ENCODE results near the gene CCDC88C. TPM values are rescaled to one million over a fixed set of nuclear protein-coding genes. Genes with fewer than 3 reads are reported as not detected.

CCDC88C gene
- total RNA-seq, 2 experiments from 2014 or later, result 73.0 to 74.7 TPM

DNA sequence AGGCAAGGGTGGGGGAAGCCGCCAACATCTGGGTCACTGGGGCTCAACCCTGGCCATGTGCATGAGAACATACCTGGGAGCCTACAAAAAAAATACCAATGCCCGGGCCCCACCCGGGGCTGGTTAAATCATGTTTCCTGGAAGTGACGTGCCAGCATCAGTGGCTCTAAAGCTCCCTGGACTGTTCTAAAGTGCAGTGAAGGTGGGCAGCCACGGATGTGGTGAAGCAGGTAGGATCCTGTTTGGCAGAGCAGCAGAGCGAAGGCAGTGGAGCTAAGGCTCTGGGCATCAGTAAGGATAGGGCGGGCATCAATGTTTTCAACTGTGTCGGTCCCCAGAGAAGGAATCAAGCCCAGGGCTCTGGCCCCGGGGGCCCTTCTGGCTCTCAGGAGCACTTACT is 172.6 kb downstream of the CCDC88C start:
- Mint-ChIP-seq H3K4me3 (peak overlapping the region; percentile 73), H3K9me3 (peaks cover 5% of the 10 kb centered on the region), H3K27ac (peak overlapping the region; percentile 84), H3K27me3 (no peaks in the 10 kb centered on the region), H3K4me1 (ENCODE audit: low read depth) (peaks cover 93% of the 10 kb centered on the region), H3K36me3 (peaks cover 22% of the 10 kb centered on the region)
- ChIA-PET POLR2A (interaction anchor here (0.8 to 8.4 kb wide), 11 partner anchors 7 to 275 kb away, joined by 3 to 325 read pairs (median 8); partner anchors contain the start of gene DGLUCY), CTCF (interaction anchor here (0.9 to 6.9 kb wide), 4 partner anchors 17 to 67 kb away, joined by 3 to 71 read pairs (median 21); no protein-coding TSS in a partner anchor)
- intact Hi-C loops (cut with micrococcal nuclease), result loop anchor here (5.0 kb wide), 4 partner anchors 183 to 627 kb away; partner anchors contain the start of genes PPP4R3A and RPS6KA5
- peak; percentile 89 for DNase-seq

DNA sequence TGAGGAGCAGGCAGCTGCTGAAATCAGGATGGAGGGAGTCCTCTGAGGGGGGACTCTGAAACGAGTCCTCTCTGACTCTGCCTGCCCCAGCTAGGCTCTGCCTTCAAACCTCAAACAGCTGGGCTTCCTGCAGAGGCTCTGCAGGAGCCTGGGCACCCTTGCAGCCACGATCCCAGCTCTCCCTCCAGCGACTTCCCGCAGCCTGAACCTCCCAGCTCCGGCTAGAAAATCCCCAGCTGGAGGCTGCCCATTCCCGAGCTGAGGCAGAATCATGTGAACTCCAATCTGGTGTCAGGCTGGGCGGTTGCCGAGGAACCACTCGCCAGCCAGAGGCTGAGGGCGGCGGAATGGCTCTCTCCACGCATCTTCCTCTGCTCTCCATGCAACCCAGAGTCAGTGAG is 173.1 kb downstream of the CCDC88C start, which contains the start of gene GPR68:
Gene GPR68 (minus strand): TSS at position 204 of the 401 bp plus-strand sequence. CDS start 9,654 bp downstream, outside the sequence.
- peaks cover 25% of the 10 kb centered on the region for H3K36me3 Mint-ChIP-seq
- H3K9me3 Mint-ChIP-seq, result peaks cover 5% of the 10 kb centered on the region
- H3K27me3 Mint-ChIP-seq, result no peaks in the 10 kb centered on the region
- DNase-seq, result peak; percentile 51
- H3K4me3 Mint-ChIP-seq, result peak within 1 kb of the TSS; percentile 73
- intact Hi-C loops (cut with micrococcal nuclease), result loop anchor here (5.0 kb wide), 1 partner anchor 128 kb away; no protein-coding TSS in a partner anchor
- POLR2A ChIA-PET, result interaction anchor here (0.5 to 8.4 kb wide), 15 partner anchors 8 to 861 kb away, joined by 3 to 325 read pairs (median 4); partner anchors contain the start of gene DGLUCY
- CTCF ChIA-PET, result interaction anchor here (0.7 to 6.9 kb wide), 8 partner anchors 8 to 174 kb away, joined by 3 to 71 read pairs (median 4); no protein-coding TSS in a partner anchor
- H3K27ac Mint-ChIP-seq, result peak within 1 kb of the TSS; percentile 84
- peaks cover 93% of the 10 kb centered on the region for H3K4me1 Mint-ChIP-seq (ENCODE audit: low read depth)

DNA sequence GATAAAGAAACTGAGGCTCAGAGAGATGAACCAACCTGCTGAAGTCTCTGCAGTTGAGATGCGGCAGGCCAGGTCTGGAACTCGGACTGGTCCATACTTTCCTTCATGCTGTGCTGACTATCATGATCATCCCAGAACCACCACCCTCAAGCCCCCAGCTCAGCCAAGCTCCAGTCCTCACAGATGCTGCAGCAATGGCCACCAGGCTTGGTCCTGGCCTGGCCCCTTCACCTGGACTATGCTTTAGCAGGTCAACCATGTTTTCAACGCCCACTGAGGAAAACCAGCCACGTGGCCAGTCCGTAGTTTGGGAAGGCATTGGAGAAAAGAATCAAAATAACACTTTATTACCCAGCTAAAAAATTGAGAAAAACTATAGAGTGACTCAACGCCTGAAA is 174.5 kb downstream of the CCDC88C start:
- peak overlapping the region; percentile 84 for H3K27ac Mint-ChIP-seq
- ChIA-PET CTCF (interaction anchor here (0.7 to 6.9 kb wide), 13 partner anchors 9 to 274 kb away, joined by 3 to 71 read pairs (median 4); partner anchors contain the start of gene RPS6KA5), POLR2A (interaction anchor here (0.7 to 8.4 kb wide), 18 partner anchors 9 to 273 kb away, joined by 3 to 325 read pairs (median 4); partner anchors contain the start of gene DGLUCY)
- H3K27me3 Mint-ChIP-seq, result no peaks in the 10 kb centered on the region
- DNase-seq, result no peak
- H3K36me3 Mint-ChIP-seq, result peaks cover 28% of the 10 kb centered on the region
- peak overlapping the region; percentile 73 for H3K4me3 Mint-ChIP-seq
- peaks cover 97% of the 10 kb centered on the region for H3K4me1 Mint-ChIP-seq (ENCODE audit: low read depth)
- peaks cover 5% of the 10 kb centered on the region for H3K9me3 Mint-ChIP-seq
- intact Hi-C loops (cut with micrococcal nuclease), result loop anchor here (1.0 to 5.0 kb wide), 6 partner anchors 9 to 129 kb away; no protein-coding TSS in a partner anchor

DNA sequence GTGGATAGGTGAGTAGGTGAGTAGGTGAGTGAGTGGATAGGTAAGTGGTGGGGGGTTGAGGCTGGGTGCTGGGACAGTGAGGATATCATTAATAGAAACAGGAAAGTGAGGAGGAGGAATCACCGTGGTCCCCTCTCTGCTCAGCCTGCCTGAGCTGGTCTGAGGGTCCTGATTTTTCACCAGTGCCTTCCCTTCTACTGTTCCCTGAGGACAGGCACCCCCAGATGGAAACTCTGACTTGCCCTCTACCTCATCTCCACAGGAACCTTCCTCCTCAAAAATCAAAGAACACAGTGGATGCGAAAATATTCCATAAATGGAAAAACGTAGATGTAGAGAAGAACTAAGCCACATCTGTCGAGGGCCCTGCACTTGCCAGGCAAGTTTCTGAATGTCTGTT is 175.0 kb downstream of the CCDC88C start:
- DNase-seq, result no peak
- Mint-ChIP-seq H3K9me3 (peaks cover 5% of the 10 kb centered on the region), H3K36me3 (peaks cover 32% of the 10 kb centered on the region), H3K27me3 (no peaks in the 10 kb centered on the region), H3K4me3 (peak overlapping the region; percentile 73), H3K27ac (peak overlapping the region; percentile 84), H3K4me1 (ENCODE audit: low read depth) (peaks cover 97% of the 10 kb centered on the region)
- POLR2A ChIA-PET, result interaction anchor here (0.8 to 8.4 kb wide), 13 partner anchors 8 to 273 kb away, joined by 3 to 325 read pairs (median 4); no protein-coding TSS in a partner anchor
- intact Hi-C loops (cut with micrococcal nuclease), result loop anchor here (1.0 to 5.0 kb wide), 6 partner anchors 10 to 130 kb away; no protein-coding TSS in a partner anchor
- CTCF ChIA-PET, result interaction anchor here (0.8 to 6.9 kb wide), 8 partner anchors 10 to 127 kb away, joined by 4 to 71 read pairs (median 6); no protein-coding TSS in a partner anchor

DNA sequence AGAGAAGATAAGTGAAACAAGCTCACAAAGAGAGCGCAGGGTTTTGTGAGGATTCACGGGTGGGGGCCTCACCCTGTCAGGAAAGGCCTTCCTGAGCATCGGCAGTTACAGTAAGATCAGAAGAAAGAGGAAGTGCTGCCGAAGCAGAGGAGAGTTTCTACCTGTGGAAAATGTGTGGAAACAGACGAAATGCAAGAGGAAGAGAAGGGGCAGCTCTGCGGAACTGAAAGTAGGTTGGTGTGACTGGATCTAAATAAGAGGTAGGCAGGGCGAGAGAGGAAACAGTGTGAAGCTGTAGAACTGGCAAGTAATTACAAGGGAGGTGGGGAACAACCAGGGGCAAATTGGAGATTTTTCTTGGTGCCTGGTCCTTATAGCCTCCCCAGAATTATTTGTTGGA is 175.8 kb downstream of the CCDC88C start:
- intact Hi-C loops (cut with micrococcal nuclease), result loop anchor here (2.0 to 5.0 kb wide), 2 partner anchors 47 to 130 kb away; no protein-coding TSS in a partner anchor
- Mint-ChIP-seq H3K36me3 (peaks cover 26% of the 10 kb centered on the region), H3K9me3 (no peaks in the 10 kb centered on the region), H3K4me1 (ENCODE audit: low read depth) (peaks cover 95% of the 10 kb centered on the region), H3K4me3 (peak overlapping the region; percentile 73), H3K27ac (peak overlapping the region; percentile 84), H3K27me3 (no peaks in the 10 kb centered on the region)
- CTCF ChIA-PET, result interaction anchor here (1.0 to 6.9 kb wide), 5 partner anchors 10 to 64 kb away, joined by 3 to 71 read pairs (median 6); no protein-coding TSS in a partner anchor
- POLR2A ChIA-PET, result interaction anchor here (0.5 to 8.4 kb wide), 10 partner anchors 8 to 126 kb away, joined by 3 to 325 read pairs (median 4); no protein-coding TSS in a partner anchor
- DNase-seq, result peak; percentile 58

DNA sequence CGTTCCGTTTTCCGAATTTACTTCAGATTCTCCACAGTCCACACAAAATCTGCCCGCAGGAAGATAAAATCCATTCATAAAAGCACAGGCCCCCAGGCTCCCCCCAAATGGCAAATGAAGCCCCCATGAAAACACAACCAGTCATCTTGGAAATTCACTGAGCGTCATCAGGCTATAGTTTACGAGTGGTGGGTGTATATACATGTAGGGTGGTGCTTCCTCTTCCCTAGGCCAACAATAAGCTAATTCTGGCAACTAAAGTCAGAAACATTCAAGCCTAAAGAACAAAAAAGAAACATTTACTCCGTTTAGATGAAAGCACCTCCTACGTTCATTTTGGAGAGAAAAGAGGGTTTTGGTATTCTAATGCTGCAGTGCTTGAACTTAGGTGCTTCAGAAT is 179.0 kb downstream of the CCDC88C start:
- CTCF ChIA-PET, result interaction anchor here (0.9 to 2.1 kb wide), 3 partner anchors 11 to 62 kb away, joined by 3 to 9 read pairs (median 6); no protein-coding TSS in a partner anchor
- peaks cover 28% of the 10 kb centered on the region for H3K36me3 Mint-ChIP-seq

DNA sequence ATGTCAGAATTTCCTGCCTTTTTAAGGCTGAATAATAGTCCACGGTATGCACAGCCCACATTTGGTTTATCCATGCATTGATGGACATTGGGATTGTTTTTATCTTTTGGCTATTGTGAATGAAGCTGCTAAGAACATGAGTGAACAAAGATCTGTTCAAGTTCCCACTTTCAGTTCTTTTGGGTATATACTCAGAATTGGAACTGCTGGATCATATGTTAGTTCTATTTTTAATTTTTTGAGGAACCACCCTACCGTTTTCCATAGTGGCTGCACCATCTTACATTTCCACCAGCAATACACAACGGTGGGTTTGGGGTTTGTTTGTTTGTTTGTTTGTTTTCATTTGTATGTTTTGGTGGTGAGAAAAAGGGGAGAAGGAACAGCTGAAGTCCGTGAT is 179.5 kb downstream of the CCDC88C start:
- H3K27ac Mint-ChIP-seq, result peak overlapping the region; percentile 31
- H3K36me3 Mint-ChIP-seq, result peaks cover 27% of the 10 kb centered on the region
- no peaks in the 10 kb centered on the region for H3K27me3 Mint-ChIP-seq
- POLR2A ChIA-PET, result interaction anchor here (0.6 to 2.0 kb wide), 2 partner anchors 10 to 101 kb away, joined by 3 to 11 read pairs; no protein-coding TSS in a partner anchor
- no peak overlapping the region for H3K4me3 Mint-ChIP-seq
- H3K9me3 Mint-ChIP-seq, result no peaks in the 10 kb centered on the region
- CTCF ChIA-PET, result interaction anchor here (1.8 to 2.1 kb wide), 2 partner anchors 10 to 61 kb away, joined by 6 to 9 read pairs; no protein-coding TSS in a partner anchor
- no peak for DNase-seq
- peaks cover 74% of the 10 kb centered on the region for H3K4me1 Mint-ChIP-seq (ENCODE audit: low read depth)
- intact Hi-C loops (cut with micrococcal nuclease), result no loop called here

More for the DNA sequence above, 179.0 kb downstream of the CCDC88C start:
- no peak for DNase-seq
- no peak overlapping the region for H3K4me3 Mint-ChIP-seq
- intact Hi-C loops (cut with micrococcal nuclease), result no loop called here
- no peaks in the 10 kb centered on the region for H3K9me3 Mint-ChIP-seq
- H3K4me1 Mint-ChIP-seq (ENCODE audit: low read depth), result peaks cover 78% of the 10 kb centered on the region
- H3K27me3 Mint-ChIP-seq, result no peaks in the 10 kb centered on the region
- H3K27ac Mint-ChIP-seq, result peak overlapping the region; percentile 31
- POLR2A ChIA-PET, result interaction anchor here (0.7 to 2.0 kb wide), 2 partner anchors 8 to 10 kb away, joined by 3 to 11 read pairs; no protein-coding TSS in a partner anchor

DNA sequence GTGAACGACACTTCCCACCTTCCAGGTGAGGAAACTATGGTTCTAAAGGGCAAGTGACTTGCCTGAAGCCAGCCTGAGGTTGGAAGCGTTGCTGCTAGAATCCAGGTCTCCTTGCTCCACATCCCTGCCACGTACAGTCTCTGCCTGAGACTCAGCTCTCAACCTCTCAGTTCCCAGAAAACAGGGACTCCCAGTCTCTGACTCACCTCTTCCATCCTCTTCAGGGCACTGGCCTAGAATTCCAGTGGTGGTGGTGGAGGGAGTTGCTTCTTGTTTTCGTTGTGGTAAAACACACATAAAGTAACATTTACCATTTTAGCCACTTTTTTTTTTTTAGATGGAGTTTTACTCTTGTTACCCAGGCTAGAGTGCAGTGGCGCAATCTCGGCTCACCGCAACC is 180.4 kb downstream of the CCDC88C start:
- ChIA-PET CTCF (no interaction called here), POLR2A (no interaction called here)
- Mint-ChIP-seq H3K36me3 (peaks cover 26% of the 10 kb centered on the region), H3K4me3 (no peak overlapping the region), H3K9me3 (no peaks in the 10 kb centered on the region), H3K27me3 (no peaks in the 10 kb centered on the region), H3K27ac (no peak overlapping the region), H3K4me1 (ENCODE audit: low read depth) (peaks cover 74% of the 10 kb centered on the region)
- intact Hi-C loops (cut with micrococcal nuclease), result no loop called here
- DNase-seq, result no peak

DNA sequence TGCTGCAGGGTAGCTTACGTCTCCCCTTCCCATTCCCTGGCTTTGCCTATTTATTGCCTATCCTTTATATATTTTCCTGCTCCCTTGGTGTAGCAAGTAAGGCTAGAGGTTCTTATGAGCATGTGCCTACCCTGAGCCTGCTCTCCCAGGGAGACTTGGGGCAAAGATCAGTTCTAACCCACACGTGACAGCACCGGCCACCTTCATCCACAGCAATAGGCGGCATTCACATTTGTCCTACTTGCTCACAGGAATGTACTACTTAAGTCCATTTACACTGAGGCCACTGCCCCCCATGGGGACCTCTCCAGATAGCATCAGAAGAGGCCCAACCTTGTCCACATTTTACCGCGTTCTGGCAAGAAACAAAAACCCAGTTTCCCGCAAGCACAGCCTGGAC is 181.8 kb downstream of the CCDC88C start:
- intact Hi-C loops (cut with micrococcal nuclease), result no loop called here
- Mint-ChIP-seq H3K27me3 (no peaks in the 10 kb centered on the region), H3K4me1 (ENCODE audit: low read depth) (peaks cover 74% of the 10 kb centered on the region), H3K9me3 (peaks cover 6% of the 10 kb centered on the region), H3K27ac (peak overlapping the region; percentile 29), H3K36me3 (peaks cover 32% of the 10 kb centered on the region), H3K4me3 (no peak overlapping the region)
- ChIA-PET CTCF (no interaction called here), POLR2A (interaction anchor here (1.8 kb wide), 1 partner anchor 17 kb away, joined by 4 read pairs; no protein-coding TSS in a partner anchor)
- no peak for DNase-seq

DNA sequence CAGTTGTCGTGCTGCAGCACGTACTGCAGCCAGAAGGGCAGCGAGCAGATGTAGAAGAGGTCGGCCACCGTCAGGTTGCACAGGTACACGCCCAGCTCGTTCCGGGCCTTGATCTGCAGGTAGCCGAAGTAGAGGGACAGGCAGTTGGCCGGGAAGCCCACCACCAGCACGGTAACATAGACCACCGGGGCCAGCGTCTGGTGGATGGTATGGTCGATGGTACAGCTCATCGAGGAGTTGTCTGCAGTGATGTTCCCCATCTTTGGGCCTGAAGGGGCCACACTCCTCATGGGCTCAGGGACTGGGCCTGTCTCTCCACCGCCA is 182.9 kb downstream of the CCDC88C start:
- peaks cover 9% of the 10 kb centered on the region for H3K9me3 Mint-ChIP-seq
- no peak for DNase-seq
- intact Hi-C loops (cut with micrococcal nuclease), result no loop called here
- peaks cover 38% of the 10 kb centered on the region for H3K36me3 Mint-ChIP-seq
- H3K4me3 Mint-ChIP-seq, result no peak overlapping the region
- POLR2A ChIA-PET, result interaction anchor here (1.8 to 4.6 kb wide), 2 partner anchors 9 to 18 kb away, joined by 4 to 25 read pairs; partner anchors contain the start of gene GPR68
- peaks cover 75% of the 10 kb centered on the region for H3K4me1 Mint-ChIP-seq (ENCODE audit: low read depth)
- peak overlapping the region; percentile 53 for H3K27ac Mint-ChIP-seq
- CTCF ChIA-PET, result no interaction called here
- no peaks in the 10 kb centered on the region for H3K27me3 Mint-ChIP-seq

DNA sequence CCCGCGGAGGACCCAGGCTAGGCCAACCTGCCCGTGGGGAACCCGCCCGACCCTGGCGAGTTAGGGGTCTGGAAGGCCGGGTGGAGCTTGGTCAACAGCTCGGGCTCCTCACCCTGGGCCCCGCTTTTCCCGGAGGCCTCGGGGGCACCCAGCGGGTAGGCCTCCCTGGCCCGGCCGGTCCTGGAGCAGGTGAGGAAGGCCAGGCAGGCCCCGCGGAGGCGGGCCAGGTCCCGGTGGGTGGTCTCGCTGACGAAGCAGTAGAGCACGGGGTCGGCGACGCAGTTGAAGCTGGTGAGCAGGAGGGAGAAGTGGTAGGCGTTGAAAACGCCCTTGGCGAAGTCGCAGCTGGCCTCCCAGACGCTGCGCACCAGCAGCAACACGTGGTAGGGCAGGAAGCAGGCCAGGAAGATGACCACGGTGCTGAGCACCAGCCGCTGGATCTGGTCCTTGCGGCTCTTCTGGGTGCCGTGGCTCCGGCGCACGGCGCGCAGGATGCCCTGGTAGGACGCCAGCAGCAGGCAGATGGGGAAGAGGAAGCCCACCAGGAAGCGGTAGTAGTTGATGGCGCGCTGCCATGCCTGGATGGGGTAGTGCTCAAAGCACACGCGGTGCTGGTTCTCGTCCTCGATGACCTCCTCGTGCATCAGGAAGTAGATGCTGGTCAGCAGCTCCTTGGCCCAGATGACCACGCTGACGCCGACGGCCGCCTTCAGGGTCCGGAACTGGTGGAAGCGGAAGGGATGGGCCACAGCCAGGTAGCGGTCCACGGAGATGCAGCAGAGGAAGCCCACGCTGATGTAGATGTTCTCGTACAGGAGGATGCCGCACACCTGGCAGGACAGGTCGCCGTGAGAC is 183.5 kb downstream of the CCDC88C start:
- H3K36me3 Mint-ChIP-seq, result peaks cover 35% of the 10 kb centered on the region

More for the DNA sequence above, 183.5 kb downstream of the CCDC88C start:
- DNase-seq, result no peak
- intact Hi-C loops (cut with micrococcal nuclease), result no loop called here
- CTCF ChIA-PET, result no interaction called here
- Mint-ChIP-seq H3K4me1 (ENCODE audit: low read depth) (peaks cover 75% of the 10 kb centered on the region), H3K4me3 (no peak overlapping the region), H3K27me3 (no peaks in the 10 kb centered on the region), H3K27ac (peak overlapping the region; percentile 53), H3K9me3 (peaks cover 9% of the 10 kb centered on the region)
- POLR2A ChIA-PET, result interaction anchor here (1.8 to 4.6 kb wide), 2 partner anchors 9 to 18 kb away, joined by 4 to 25 read pairs; partner anchors contain the start of gene GPR68

All from activated CD4-positive, alpha-beta memory T cell treated with anti-CD3 and anti-CD28 coated beads for 36 hours (primary cell).